ENCODE measurements around the gene RAVER2. TPM values are rescaled to one million over a fixed set of nuclear protein-coding genes. Genes with fewer than 3 reads are reported as not detected.

The RAVER2 gene
- total and polyA plus RNA-seq, 4 donors, result 2.9 to 30.2 (median 6.8) TPM

GRCh38 chr1:64843675-64844074 is 98.8 kb downstream of the RAVER2 start:
- no peaks in the 10 kb centered on the region for H3K27me3 ChIP-seq (ENCODE audit: control insufficient read depth in 3 of 3, insufficient read depth in 3 of 3, low read length in 2 of 3)
- H3K4me1 ChIP-seq (ENCODE audit: control insufficient read depth in 5 of 5, insufficient read depth in 5 of 5, low read length in 5 of 5), result no peaks in the 10 kb centered on the region
- WGBS, 2 donors, result 86 to 94% methylated on average over 9 of the region's 9 CpGs
- peaks cover 0 to 2% (median 0%) of the 10 kb centered on the region in 4 donors for H3K9me3 ChIP-seq (ENCODE audit: control insufficient read depth in 4 of 4, insufficient read depth in 3 of 4, low read length in 3 of 4)
- ATAC-seq (ENCODE audit: insufficient read depth, low FRiP score) (no peak), DNase-seq (no peak)
- H3K27ac ChIP-seq (ENCODE audit: low read depth in 1 of 2, low read length in 1 of 2), result no peak overlapping the region
- peaks cover 30 to 69% (median 43%) of the 10 kb centered on the region in 4 donors for H3K36me3 ChIP-seq (ENCODE audit: control insufficient read depth in 4 of 4, insufficient read depth in 4 of 4, low read length in 4 of 4)
- H3K4me3 ChIP-seq, result no peak overlapping the region
- no peak for TF ChIP-seq CTCF (IDR thresholded peaks at IDR 0.05; ENCODE audit: control extremely low read depth, extremely low read depth)
- H3K9ac ChIP-seq (ENCODE audit: insufficient read depth in 1 of 2, low read length in 2 of 2), result no peak overlapping the region

- Histone ChIP-seq H3K9me3 (ENCODE audit: control insufficient read depth in 4 of 4, insufficient read depth in 3 of 4, low read length in 3 of 4) (peaks cover 0 to 2% (median 0%) of the 10 kb centered on the region in 4 donors), H3K36me3 (ENCODE audit: control insufficient read depth in 4 of 4, insufficient read depth in 4 of 4, low read length in 4 of 4) (peaks cover 29 to 72% (median 43%) of the 10 kb centered on the region in 4 donors), H3K9ac (ENCODE audit: insufficient read depth in 1 of 2, low read length in 2 of 2) (no peak overlapping the region), H3K4me1 (ENCODE audit: control insufficient read depth in 5 of 5, insufficient read depth in 5 of 5, low read length in 5 of 5) (no peaks in the 10 kb centered on the region), H3K27ac (ENCODE audit: low read depth in 1 of 2, low read length in 1 of 2) (no peak overlapping the region), H3K4me3 (no peak overlapping the region), H3K27me3 (ENCODE audit: control insufficient read depth in 3 of 3, insufficient read depth in 3 of 3, low read length in 2 of 3) (no peaks in the 10 kb centered on the region)
- WGBS, 2 donors, result 90 to 95% methylated on average over 7 of the region's 7 CpGs
- ATAC-seq (ENCODE audit: insufficient read depth, low FRiP score) (no peak), DNase-seq (no peak)
- TF ChIP-seq CTCF (IDR thresholded peaks at IDR 0.05; ENCODE audit: control extremely low read depth, extremely low read depth), result no peak
Observed at GRCh38 chr1:64844175-64844574, 99.3 kb downstream of the RAVER2 start.

GRCh38 chr1:64844609-64845008 is 99.7 kb downstream of the RAVER2 start:
- H3K9ac ChIP-seq (ENCODE audit: insufficient read depth in 1 of 2, low read length in 2 of 2), result no peak overlapping the region
- no peak overlapping the region for H3K27ac ChIP-seq (ENCODE audit: low read depth in 1 of 2, low read length in 1 of 2)
- no peak for TF ChIP-seq CTCF (IDR thresholded peaks at IDR 0.05; ENCODE audit: control extremely low read depth, extremely low read depth)
- no peak for DNase-seq
- peaks cover 29 to 71% (median 39%) of the 10 kb centered on the region in 4 donors for H3K36me3 ChIP-seq (ENCODE audit: control insufficient read depth in 4 of 4, insufficient read depth in 4 of 4, low read length in 4 of 4)
- ATAC-seq (ENCODE audit: insufficient read depth, low FRiP score), result no peak
- 94 to 95% methylated on average over 7 of the region's 7 CpGs for whole genome bisulfite sequencing, 2 donors
- no peak overlapping the region for H3K4me3 ChIP-seq
- no peaks in the 10 kb centered on the region for H3K4me1 ChIP-seq (ENCODE audit: control insufficient read depth in 5 of 5, insufficient read depth in 5 of 5, low read length in 5 of 5)
- no peaks in the 10 kb centered on the region for H3K9me3 ChIP-seq (ENCODE audit: control insufficient read depth in 4 of 4, insufficient read depth in 3 of 4, low read length in 3 of 4)
- H3K27me3 ChIP-seq (ENCODE audit: control insufficient read depth in 3 of 3, insufficient read depth in 3 of 3, low read length in 2 of 3), result no peaks in the 10 kb centered on the region

- Histone ChIP-seq H3K4me1 (ENCODE audit: control insufficient read depth in 5 of 5, insufficient read depth in 5 of 5, low read length in 5 of 5) (no peaks in the 10 kb centered on the region), H3K27me3 (ENCODE audit: control insufficient read depth in 3 of 3, insufficient read depth in 3 of 3, low read length in 2 of 3) (no peaks in the 10 kb centered on the region), H3K9me3 (ENCODE audit: control insufficient read depth in 4 of 4, insufficient read depth in 3 of 4, low read length in 3 of 4) (no peaks in the 10 kb centered on the region), H3K4me3 (no peak overlapping the region), H3K9ac (ENCODE audit: insufficient read depth in 1 of 2, low read length in 2 of 2) (no peak overlapping the region), H3K36me3 (ENCODE audit: control insufficient read depth in 4 of 4, insufficient read depth in 4 of 4, low read length in 4 of 4) (peaks cover 30 to 72% (median 34%) of the 10 kb centered on the region in 4 donors), H3K27ac (ENCODE audit: low read depth in 1 of 2, low read length in 1 of 2) (no peak overlapping the region)
- TF ChIP-seq CTCF (IDR thresholded peaks at IDR 0.05; ENCODE audit: control extremely low read depth, extremely low read depth), result no peak
- ATAC-seq (ENCODE audit: insufficient read depth, low FRiP score), result no peak
- 92 to 97% methylated on average over 13 of the region's 13 CpGs for WGBS, 2 donors
- no peak for DNase-seq
Observed at GRCh38 chr1:64845831-64846425, 101.1 kb downstream of the RAVER2 start.

Measured in lung (tissue), 12 donors.